Lower leg skin (tissue), 3 donors: Measurements from ENCODE around the gene MMD2.

ENCODE experiments used
- CTCF ChIP-seq, 3 donors: fragments of 450-650 bp; IDR thresholded peaks; one replicate each; pipeline ENCODE4 v1.5.1; 2016; ENCODE audit warnings: antibody characterized with exemption in 3 of 3, mild to moderate bottlenecking in 3 of 3, moderate library complexity in 2 of 3
- POLR2A ChIP-seq, 2 donors: fragments of 450-650 bp; IDR thresholded peaks; one replicate each; pipeline ENCODE4 v1.6.1; 2016 to 2017; ENCODE audit warnings: antibody characterized with exemption in 2 of 2, mild to moderate bottlenecking in 1 of 2, moderate library complexity in 1 of 2

- TF ChIP-seq POLR2A (IDR thresholded peaks at IDR 0.05) (no peak), CTCF (IDR thresholded peaks at IDR 0.05) (no peak)
Observed at GRCh38 chr7:4862156-4862555, 96.8 kb downstream of the MMD2 start.
